Measurements from ENCODE around the gene TOMM40L. TPM values are rescaled to one million over a fixed set of nuclear protein-coding genes. Genes with fewer than 3 reads are reported as not detected.

Gene TOMM40L
- total RNA-seq, 1 donor from 2014 or later: 25.3 TPM

Other genes with a start within 250 kb of the TOMM40L start
- 11.9 and 13.5 TPM in 2 replicates for gene F11R, start 204.9 kb upstream of the TOMM40L start, total RNA-seq
- gene TSTD1, start 187.1 kb upstream of the TOMM40L start, total RNA-seq: 40.5 and 43.3 TPM in 2 replicates
- 50.6 and 51.5 TPM in 2 replicates for gene USF1, start 180.1 kb upstream of the TOMM40L start, total RNA-seq
- gene ARHGAP30, start 156.2 kb upstream of the TOMM40L start, total RNA-seq: 149 and 151 TPM in 2 replicates
- gene NECTIN4, start 136.5 kb upstream of the TOMM40L start, total RNA-seq: not detected in 2 replicates
- not detected in 2 replicates for gene KLHDC9, start 127.7 kb upstream of the TOMM40L start, total RNA-seq
- gene PFDN2, start 108.0 kb upstream of the TOMM40L start, total RNA-seq: 147 and 164 TPM in 2 replicates
- 51.3 and 56.3 TPM in 2 replicates for gene NIT1, start 108.0 kb upstream of the TOMM40L start, total RNA-seq
- gene DEDD, start 93.4 kb upstream of the TOMM40L start, total RNA-seq: 44.5 and 48.0 TPM in 2 replicates
- 86.3 and 94.5 TPM in 2 replicates for gene UFC1, start 72.1 kb upstream of the TOMM40L start, total RNA-seq
- 32.9 and 38.2 TPM in 2 replicates for gene USP21, start 66.6 kb upstream of the TOMM40L start, total RNA-seq
- 25.1 and 26.0 TPM in 2 replicates for gene PPOX, start 59.6 kb upstream of the TOMM40L start, total RNA-seq
- gene B4GALT3, start 48.6 kb upstream of the TOMM40L start, total RNA-seq: 66.4 and 68.2 TPM in 2 replicates
- 0.23 and 0.24 TPM in 2 replicates for gene ADAMTS4, start 27.0 kb upstream of the TOMM40L start, total RNA-seq
- 72.9 and 84.1 TPM in 2 replicates for gene NDUFS2, start 23.7 kb upstream of the TOMM40L start, total RNA-seq
- gene FCER1G, start 10.8 kb upstream of the TOMM40L start, total RNA-seq: 0.93 and 1.5 TPM in 2 replicates
- gene APOA2, start 2.4 kb upstream of the TOMM40L start, total RNA-seq: not detected in 2 replicates
- not detected in 2 replicates for gene NR1I3, start 12.1 kb downstream of the TOMM40L start, total RNA-seq
- gene PCP4L1, start 32.7 kb downstream of the TOMM40L start, total RNA-seq: 0.20 TPM in 1 of 2 replicates, not detected in the other
- gene MPZ, start 83.9 kb downstream of the TOMM40L start, total RNA-seq: 3.0 and 4.0 TPM in 2 replicates
- gene SDHC, start 88.3 kb downstream of the TOMM40L start, total RNA-seq: 157 and 162 TPM in 2 replicates
- gene CFAP126, start 141.8 kb downstream of the TOMM40L start, total RNA-seq: not detected in 2 replicates